ENCODE results near the gene TRMT2A.

- TF ChIP-seq CTCF (conservative IDR thresholded peaks at IDR 0.05; ENCODE audit: low read length), result no peak
- TF ChIP-seq EZH2phosphoT487 (IDR thresholded peaks at IDR 0.05; ENCODE audit: borderline replicate concordance, low read depth, low read length), result no peak
Measured at GRCh38 chr22:20153945-20154344, 36.9 kb upstream of the TRMT2A start.

Measured in OCI-LY7 (cell line).